Measurements from ENCODE around the gene TRAPPC2. TPM values are rescaled to one million over a fixed set of nuclear protein-coding genes. Genes with fewer than 3 reads are reported as not detected.

Gene TRAPPC2
- 11.4 TPM for total RNA-seq (2021; ENCODE audit: unreplicated experiment)
- polyA plus RNA-seq (2012; ENCODE audit: insufficient read length) = 7.1 TPM
- Bru-seq, nascent RNA = percentile 73 among the genes with signal in this experiment
- percentile 68 among the genes with signal in this experiment for BruChase-seq, experiment 1, labeled RNA remaining after a 2-hour chase
- BruChase-seq, experiment 2, labeled RNA remaining after a 6-hour chase = percentile 73 among the genes with signal in this experiment
- long read RNA-seq, transcript TRAPPC2-201 (5 exons, 2,716 nt) = major isoform, 12 of 29 reads
- long read RNA-seq, partial matches to known transcripts = 1 of 29 reads
- long read RNA-seq, other reads (novel, unspliced or antisense) = 13 of 29 reads

GRCh38 chrX:13734278-13735172 is at the start of gene TRAPPC2, which contains the start of gene OFD1:
TSS of gene TRAPPC2 (minus strand) at chrX:13734620. CDS start at chrX:13719963, 14,657 bp downstream.
TSS of gene OFD1 (plus strand) at chrX:13734748. CDS start at chrX:13735072, 324 bp downstream.
- BruUV-seq (replicated peaks) = no TSS peak

More at GRCh38 chrX:13734278-13735172, at the start of gene TRAPPC2, which contains the start of gene OFD1:
- peak; percentile 100 for ATAC-seq
- in situ Hi-C loops (cut with HindIII; ENCODE audit: low pct_unique_long_range_greater_than_20kb, low sequenced_read_pairs) = no loop called here
- peak; percentile 54 for DNase-seq (ENCODE audit: low read depth, low spot score)
- Histone ChIP-seq H3K27ac (ENCODE audit: low read length) (peak within 1 kb of the TSS; percentile 77), H3K27me3 (ENCODE audit: control insufficient read depth, insufficient read depth, low read length) (no peaks in the 10 kb centered on the region), H3K4me1 (ENCODE audit: control insufficient read depth, insufficient read depth, low read length) (no peaks in the 10 kb centered on the region), H3K4me3 (ENCODE audit: low read depth in 2 of 2, low read length in 2 of 2) (peak within 1 kb of the TSS; percentile 65 to 77), H3K9me3 (ENCODE audit: control insufficient read depth, insufficient read depth, low read depth, low read length) (no peaks in the 10 kb centered on the region), H3K36me3 (ENCODE audit: control insufficient read depth, insufficient read depth, low read length) (peaks cover 2% of the 10 kb centered on the region; the same call in 1 of the 2 replicates)
- intact Hi-C loops (cut with micrococcal nuclease; ENCODE audit: unreplicated experiment) = no loop called here
- peak; percentile 62 for TF ChIP-seq POLR2AphosphoS5 (IDR thresholded peaks at IDR 0.05; ENCODE audit: low read depth, low read length)
- TF ChIP-seq REST (IDR thresholded peaks at IDR 0.05; ENCODE audit: insufficient read depth in 1 of 2, low read depth in 2 of 2, low read length in 1 of 2) = no peak
- TF ChIP-seq TCF7L2 (IDR thresholded peaks at IDR 0.05; ENCODE audit: low read depth, low read length) = no peak
- no peak for TF ChIP-seq CTCF (IDR thresholded peaks at IDR 0.05)
- POLR2A ChIA-PET = no interaction called here
- CTCF ChIA-PET = no interaction called here

Measured in Panc1 (cell line).